GM23338 (cell line): ENCODE data around the gene TNNI3K.
A peak's percentile ranks its signal among the peaks of the same experiment; 100 is the strongest.

Experiments
- CREB1 ChIP-seq: fragments of 250-450 bp; sonication (Bioruptor Pico); IDR thresholded peaks from 2 replicates; pipeline ENCODE4 v1.5.0; 2020; ENCODE audit warnings: low read depth, mild to moderate bottlenecking, moderate library complexity
- CTCF ChIP-seq, 2 experiments: fragments of 200-600 bp in 1 of 2; sonication (generic) in 1 of 2; conservative IDR thresholded peaks; 2 replicates each; pipeline versions ENCODE4 v1.5.1 to v1.6.1; 2016 to 2017; ENCODE audit warnings: antibody characterized with exemption in 2 of 2, low read depth in 2 of 2, mild to moderate bottlenecking in 2 of 2, moderate library complexity in 1 of 2
- ETS1 ChIP-seq: IDR thresholded peaks from 2 replicates; pipeline ENCODE4 v1.6.1; 2016; ENCODE audit warnings: antibody characterized with exemption
- EZH2 ChIP-seq: fragments of 200-600 bp; sonication (generic); IDR thresholded peaks from one replicate; pipeline ENCODE4 v1.8.0; 2017; ENCODE audit warnings: antibody characterized with exemption, mild to moderate bottlenecking, low read depth; ENCODE audit not compliant: unreplicated experiment
- EZH2phosphoT487 ChIP-seq: fragments of 200-600 bp; sonication (generic); IDR thresholded peaks from one replicate; pipeline ENCODE4 v1.8.1; 2018; ENCODE audit warnings: antibody characterized with exemption; ENCODE audit not compliant: unreplicated experiment
- JUNB ChIP-seq: IDR thresholded peaks from one replicate; pipeline ENCODE4 v1.6.1; 2016; ENCODE audit warnings: antibody characterized with exemption; ENCODE audit not compliant: unreplicated experiment
- NANOG ChIP-seq: IDR thresholded peaks from 2 replicates; pipeline ENCODE4 v1.6.1; 2016; ENCODE audit warnings: antibody characterized with exemption, borderline replicate concordance
- POLR2AphosphoS5 ChIP-seq: IDR thresholded peaks from 2 replicates; pipeline ENCODE4 v1.6.1; 2016; ENCODE audit warnings: antibody characterized with exemption, low read depth
- REST ChIP-seq: IDR thresholded peaks from one replicate; pipeline ENCODE4 v1.6.1; 2018; ENCODE audit warnings: antibody characterized with exemption; ENCODE audit not compliant: unreplicated experiment
- STAT1 ChIP-seq: IDR thresholded peaks from one replicate; pipeline ENCODE4 v1.6.1; 2016; ENCODE audit warnings: antibody characterized with exemption; ENCODE audit not compliant: unreplicated experiment
- ZNF114 ChIP-seq: fragments of 250-450 bp; sonication (Bioruptor Pico); IDR thresholded peaks from 2 replicates; pipeline ENCODE4 v1.5.0; 2020; ENCODE audit warnings: mild to moderate bottlenecking, moderate library complexity
- ZNF331 ChIP-seq: fragments of 250-450 bp; sonication (Bioruptor Pico); IDR thresholded peaks from 2 replicates; pipeline ENCODE4 v1.5.0; 2020; ENCODE audit warnings: low read depth, mild to moderate bottlenecking, moderate library complexity
- TF ChIP-seq, protein P1 (sequence below): fragments of 250-450 bp; sonication (Bioruptor Pico); IDR thresholded peaks from 2 replicates; pipeline ENCODE4 v1.5.0; 2020; ENCODE audit warnings: mild to moderate bottlenecking, moderate library complexity

GRCh38 chr1:74549932-74550331 lies 314.7 kb downstream of the TNNI3K start:
- TF ChIP-seq CTCF (conservative IDR thresholded peaks at IDR 0.05; ENCODE audit: low read depth in 2 of 2) = peak in 1 of 2 experiments; percentile 31; a peak in 2 of 4 replicates
- TF ChIP-seq POLR2AphosphoS5 = no peak
- TF ChIP-seq EZH2 = no peak
- no peak for TF ChIP-seq EZH2phosphoT487
- no peak for TF ChIP-seq REST
- TF ChIP-seq JUNB = no peak
- TF ChIP-seq CREB1 (CRISPR knock-in tag) = no peak
- no peak for TF ChIP-seq ZNF331
- no peak for TF ChIP-seq ZNF114
- no peak for TF ChIP-seq ETS1
- TF ChIP-seq STAT1 = no peak
- TF ChIP-seq, protein P1, sequence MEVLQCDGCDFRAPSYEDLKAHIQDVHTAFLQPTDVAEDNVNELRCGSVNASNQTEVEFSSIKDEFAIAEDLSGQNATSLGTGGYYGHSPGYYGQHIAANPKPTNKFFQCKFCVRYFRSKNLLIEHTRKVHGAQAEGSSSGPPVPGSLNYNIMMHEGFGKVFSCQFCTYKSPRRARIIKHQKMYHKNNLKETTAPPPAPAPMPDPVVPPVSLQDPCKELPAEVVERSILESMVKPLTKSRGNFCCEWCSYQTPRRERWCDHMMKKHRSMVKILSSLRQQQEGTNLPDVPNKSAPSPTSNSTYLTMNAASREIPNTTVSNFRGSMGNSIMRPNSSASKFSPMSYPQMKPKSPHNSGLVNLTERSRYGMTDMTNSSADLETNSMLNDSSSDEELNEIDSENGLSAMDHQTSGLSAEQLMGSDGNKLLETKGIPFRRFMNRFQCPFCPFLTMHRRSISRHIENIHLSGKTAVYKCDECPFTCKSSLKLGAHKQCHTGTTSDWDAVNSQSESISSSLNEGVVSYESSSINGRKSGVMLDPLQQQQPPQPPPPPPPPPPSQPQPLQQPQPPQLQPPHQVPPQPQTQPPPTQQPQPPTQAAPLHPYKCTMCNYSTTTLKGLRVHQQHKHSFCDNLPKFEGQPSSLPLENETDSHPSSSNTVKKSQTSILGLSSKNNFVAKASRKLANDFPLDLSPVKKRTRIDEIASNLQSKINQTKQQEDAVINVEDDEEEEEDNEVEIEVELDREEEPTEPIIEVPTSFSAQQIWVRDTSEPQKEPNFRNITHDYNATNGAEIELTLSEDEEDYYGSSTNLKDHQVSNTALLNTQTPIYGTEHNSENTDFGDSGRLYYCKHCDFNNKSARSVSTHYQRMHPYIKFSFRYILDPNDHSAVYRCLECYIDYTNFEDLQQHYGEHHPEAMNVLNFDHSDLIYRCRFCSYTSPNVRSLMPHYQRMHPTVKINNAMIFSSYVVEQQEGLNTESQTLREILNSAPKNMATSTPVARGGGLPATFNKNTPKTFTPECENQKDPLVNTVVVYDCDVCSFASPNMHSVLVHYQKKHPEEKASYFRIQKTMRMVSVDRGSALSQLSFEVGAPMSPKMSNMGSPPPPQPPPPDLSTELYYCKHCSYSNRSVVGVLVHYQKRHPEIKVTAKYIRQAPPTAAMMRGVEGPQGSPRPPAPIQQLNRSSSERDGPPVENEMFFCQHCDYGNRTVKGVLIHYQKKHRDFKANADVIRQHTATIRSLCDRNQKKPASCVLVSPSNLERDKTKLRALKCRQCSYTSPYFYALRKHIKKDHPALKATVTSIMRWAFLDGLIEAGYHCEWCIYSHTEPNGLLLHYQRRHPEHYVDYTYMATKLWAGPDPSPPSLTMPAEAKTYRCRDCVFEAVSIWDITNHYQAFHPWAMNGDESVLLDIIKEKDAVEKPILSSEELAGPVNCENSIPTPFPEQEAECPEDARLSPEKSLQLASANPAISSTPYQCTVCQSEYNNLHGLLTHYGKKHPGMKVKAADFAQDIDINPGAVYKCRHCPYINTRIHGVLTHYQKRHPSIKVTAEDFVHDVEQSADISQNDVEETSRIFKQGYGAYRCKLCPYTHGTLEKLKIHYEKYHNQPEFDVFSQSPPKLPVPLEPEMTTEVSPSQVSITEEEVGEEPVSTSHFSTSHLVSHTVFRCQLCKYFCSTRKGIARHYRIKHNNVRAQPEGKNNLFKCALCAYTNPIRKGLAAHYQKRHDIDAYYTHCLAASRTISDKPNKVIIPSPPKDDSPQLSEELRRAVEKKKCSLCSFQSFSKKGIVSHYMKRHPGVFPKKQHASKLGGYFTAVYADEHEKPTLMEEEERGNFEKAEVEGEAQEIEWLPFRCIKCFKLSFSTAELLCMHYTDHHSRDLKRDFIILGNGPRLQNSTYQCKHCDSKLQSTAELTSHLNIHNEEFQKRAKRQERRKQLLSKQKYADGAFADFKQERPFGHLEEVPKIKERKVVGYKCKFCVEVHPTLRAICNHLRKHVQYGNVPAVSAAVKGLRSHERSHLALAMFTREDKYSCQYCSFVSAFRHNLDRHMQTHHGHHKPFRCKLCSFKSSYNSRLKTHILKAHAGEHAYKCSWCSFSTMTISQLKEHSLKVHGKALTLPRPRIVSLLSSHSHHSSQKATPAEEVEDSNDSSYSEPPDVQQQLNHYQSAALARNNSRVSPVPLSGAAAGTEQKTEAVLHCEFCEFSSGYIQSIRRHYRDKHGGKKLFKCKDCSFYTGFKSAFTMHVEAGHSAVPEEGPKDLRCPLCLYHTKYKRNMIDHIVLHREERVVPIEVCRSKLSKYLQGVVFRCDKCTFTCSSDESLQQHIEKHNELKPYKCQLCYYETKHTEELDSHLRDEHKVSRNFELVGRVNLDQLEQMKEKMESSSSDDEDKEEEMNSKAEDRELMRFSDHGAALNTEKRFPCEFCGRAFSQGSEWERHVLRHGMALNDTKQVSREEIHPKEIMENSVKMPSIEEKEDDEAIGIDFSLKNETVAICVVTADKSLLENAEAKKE = no peak
- TF ChIP-seq NANOG = no peak
